SK-N-SH treated with all-trans-retinoic acid at 6 μM for 48 hours (cell line): ENCODE measurements around the gene LAX1.

Source experiments
- ARNTL ChIP-seq: fragments of 450-650 bp; formaldehyde crosslinking; IDR thresholded peaks from 2 replicates; pipeline ENCODE4 v1.5.0; 2020; ENCODE audit warnings: low read depth, mild to moderate bottlenecking, moderate library complexity, borderline replicate concordance
- GLIS3 ChIP-seq: fragments of 250-450 bp; sonication (Bioruptor Pico); IDR thresholded peaks from 2 replicates; pipeline ENCODE4 v1.5.0; 2020; ENCODE audit warnings: mild to moderate bottlenecking, moderate library complexity
- PPARA ChIP-seq: fragments of 250-450 bp; sonication (Bioruptor Pico); IDR thresholded peaks from 2 replicates; pipeline ENCODE4 v1.5.0; 2020; ENCODE audit warnings: mild to moderate bottlenecking, borderline replicate concordance
- ZC3H10 ChIP-seq: fragments of 250-450 bp; sonication (Bioruptor Pico); IDR thresholded peaks from 2 replicates; pipeline ENCODE4 v1.5.1; 2021; ENCODE audit warnings: mild to moderate bottlenecking, moderate library complexity
- ZNF8 ChIP-seq: fragments of 450-650 bp; formaldehyde crosslinking; IDR thresholded peaks from 2 replicates; pipeline ENCODE4 v1.5.0; 2020; ENCODE audit warnings: mild to moderate bottlenecking, moderate library complexity
- TF ChIP-seq, protein P1 (sequence below): fragments of 250-450 bp; sonication (Bioruptor Pico); IDR thresholded peaks from 2 replicates; pipeline ENCODE4 v1.5.1; 2021; ENCODE audit warnings: mild to moderate bottlenecking, moderate library complexity
- TF ChIP-seq, protein P2 (sequence below): fragments of 250-450 bp; sonication (Bioruptor Pico); IDR thresholded peaks from 2 replicates; pipeline ENCODE4 v1.5.1; 2020; ENCODE audit warnings: low read depth, mild to moderate bottlenecking, moderate library complexity

DNA sequence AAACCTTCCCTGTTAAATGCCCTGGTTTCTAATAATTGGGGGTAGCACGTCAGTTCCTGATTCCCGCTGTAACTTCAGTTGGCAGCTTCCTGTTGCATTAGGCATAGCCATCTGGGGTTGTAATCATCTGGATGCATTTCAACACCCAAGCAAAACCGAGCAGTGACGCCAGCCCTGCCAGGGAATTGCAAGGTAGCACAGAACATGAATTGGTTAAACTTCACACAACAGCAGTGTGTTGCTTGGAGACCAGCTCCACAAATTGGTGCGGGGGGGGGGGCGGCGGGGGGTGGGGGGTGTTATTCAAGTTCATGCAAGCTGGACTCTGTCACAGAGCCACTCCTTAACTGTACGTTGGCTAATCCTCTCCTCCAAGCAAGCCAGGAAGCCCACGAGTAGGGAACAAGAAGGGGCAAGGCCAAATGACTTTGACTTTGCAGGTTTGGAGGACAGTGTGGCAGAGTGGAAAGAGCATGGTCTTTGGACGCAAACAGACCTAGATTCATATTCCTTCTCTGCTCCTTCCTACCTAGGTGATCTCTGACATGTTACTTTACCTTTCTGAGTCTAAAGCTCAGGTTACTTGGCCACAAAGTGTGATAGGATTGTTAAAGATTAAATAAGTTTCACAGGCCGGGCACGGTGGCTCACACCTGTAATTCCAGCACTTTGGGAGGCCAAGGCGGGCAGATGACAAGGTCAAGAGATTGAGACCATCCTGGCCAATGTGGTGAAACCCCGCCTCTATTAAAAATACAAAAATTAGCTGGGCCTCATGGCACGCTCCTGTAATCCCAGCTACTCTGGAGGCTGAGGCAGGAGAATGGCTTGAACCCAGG lies 4.7 kb downstream of the LAX1 start:
- TF ChIP-seq ARNTL (CRISPR knock-in tag) (no peak), PPARA (no peak), GLIS3 (CRISPR knock-in tag) (no peak), ZC3H10 (no peak), ZNF8 (no peak)
- TF ChIP-seq, protein P1, sequence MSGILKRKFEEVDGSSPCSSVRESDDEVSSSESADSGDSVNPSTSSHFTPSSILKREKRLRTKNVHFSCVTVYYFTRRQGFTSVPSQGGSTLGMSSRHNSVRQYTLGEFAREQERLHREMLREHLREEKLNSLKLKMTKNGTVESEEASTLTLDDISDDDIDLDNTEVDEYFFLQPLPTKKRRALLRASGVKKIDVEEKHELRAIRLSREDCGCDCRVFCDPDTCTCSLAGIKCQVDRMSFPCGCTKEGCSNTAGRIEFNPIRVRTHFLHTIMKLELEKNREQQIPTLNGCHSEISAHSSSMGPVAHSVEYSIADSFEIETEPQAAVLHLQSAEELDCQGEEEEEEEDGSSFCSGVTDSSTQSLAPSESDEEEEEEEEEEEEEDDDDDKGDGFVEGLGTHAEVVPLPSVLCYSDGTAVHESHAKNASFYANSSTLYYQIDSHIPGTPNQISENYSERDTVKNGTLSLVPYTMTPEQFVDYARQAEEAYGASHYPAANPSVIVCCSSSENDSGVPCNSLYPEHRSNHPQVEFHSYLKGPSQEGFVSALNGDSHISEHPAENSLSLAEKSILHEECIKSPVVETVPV (CRISPR knock-in tag), result no peak
- TF ChIP-seq, protein P2, sequence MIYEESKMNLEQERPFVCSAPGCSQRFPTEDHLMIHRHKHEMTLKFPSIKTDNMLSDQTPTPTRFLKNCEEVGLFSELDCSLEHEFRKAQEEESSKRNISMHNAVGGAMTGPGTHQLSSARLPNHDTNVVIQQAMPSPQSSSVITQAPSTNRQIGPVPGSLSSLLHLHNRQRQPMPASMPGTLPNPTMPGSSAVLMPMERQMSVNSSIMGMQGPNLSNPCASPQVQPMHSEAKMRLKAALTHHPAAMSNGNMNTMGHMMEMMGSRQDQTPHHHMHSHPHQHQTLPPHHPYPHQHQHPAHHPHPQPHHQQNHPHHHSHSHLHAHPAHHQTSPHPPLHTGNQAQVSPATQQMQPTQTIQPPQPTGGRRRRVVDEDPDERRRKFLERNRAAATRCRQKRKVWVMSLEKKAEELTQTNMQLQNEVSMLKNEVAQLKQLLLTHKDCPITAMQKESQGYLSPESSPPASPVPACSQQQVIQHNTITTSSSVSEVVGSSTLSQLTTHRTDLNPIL (CRISPR knock-in tag), result no peak
